Loucy (cell line): ENCODE results near the gene CPA3.

Experiments used
- H2AFZ ChIP-seq: fragments of 200-600 bp; sonication (generic); 2 replicates; pipeline ENCODE4 v1.6.0; 2016; ENCODE audit warnings: antibody characterized with exemption, mild to moderate bottlenecking, low read length, moderate library complexity
- H3F3A ChIP-seq: fragments of 200-600 bp; 2 replicates; pipeline ENCODE4 v1.6.0; 2016; ENCODE audit warnings: antibody characterized with exemption, low read depth, mild to moderate bottlenecking
- H3K27me3 ChIP-seq: fragments of 200-600 bp; sonication (generic); 2 replicates; pipeline ENCODE4 v1.6.1; 2014; ENCODE audit warnings: low read length, mild to moderate bottlenecking; ENCODE audit not compliant: insufficient read depth, poor library complexity, severe bottlenecking
- H3K36me3 ChIP-seq: fragments of 200-600 bp; sonication (generic); 2 replicates; pipeline ENCODE4 v1.6.1; 2016; ENCODE audit warnings: low read length; ENCODE audit not compliant: insufficient read depth
- H3K4me1 ChIP-seq: fragments of 200-600 bp; sonication (generic); 2 replicates; pipeline ENCODE4 v1.5.1; 2014; ENCODE audit warnings: low read length, mild to moderate bottlenecking; ENCODE audit not compliant: insufficient read depth, poor library complexity, severe bottlenecking
- H3K4me2 ChIP-seq: fragments of 200-600 bp; sonication (generic); 2 replicates; pipeline ENCODE4 v1.6.0; 2014; ENCODE audit warnings: antibody characterized with exemption, low read length, low read depth, mild to moderate bottlenecking; ENCODE audit not compliant: poor library complexity, severe bottlenecking
- H3K4me3 ChIP-seq: fragments of 200-600 bp; sonication (generic); 2 replicates; pipeline ENCODE4 v1.5.1; 2014; ENCODE audit warnings: low read length, mild to moderate bottlenecking, mixed read lengths; ENCODE audit not compliant: poor library complexity, severe bottlenecking
- H3K79me2 ChIP-seq: fragments of 200-600 bp; sonication (generic); 2 replicates; pipeline ENCODE4 v1.6.1; 2014; ENCODE audit warnings: low read length; ENCODE audit not compliant: insufficient read depth
- H3K9ac ChIP-seq: fragments of 200-600 bp; sonication (generic); 2 replicates; pipeline ENCODE4 v1.6.0; 2014; ENCODE audit warnings: mild to moderate bottlenecking, low read depth, low read length, moderate library complexity; ENCODE audit not compliant: poor library complexity, severe bottlenecking
- H3K9me2 ChIP-seq: fragments of 200-600 bp; sonication (generic); replicated peaks from 2 replicates; pipeline ENCODE4 v1.6.1; 2016; ENCODE audit warnings: low read depth, low read length, mixed read lengths
- H3K9me3 ChIP-seq: fragments of 200-600 bp; sonication (generic); 2 replicates; pipeline ENCODE4 v1.6.1; 2014; ENCODE audit warnings: mild to moderate bottlenecking, antibody characterized with exemption, low read length, low read depth; ENCODE audit not compliant: insufficient read depth
- H4K20me1 ChIP-seq: fragments of 200-600 bp; sonication (generic); 2 replicates; pipeline ENCODE4 v1.6.0; 2014; ENCODE audit warnings: antibody characterized with exemption, low read length, mild to moderate bottlenecking; ENCODE audit not compliant: insufficient read depth, poor library complexity, severe bottlenecking
- CTCF ChIP-seq: fragments of 200-600 bp; sonication (generic); conservative IDR thresholded peaks from 2 replicates; pipeline ENCODE4 v1.5.1; 2014; ENCODE audit warnings: mild to moderate bottlenecking, antibody characterized with exemption, low read length
- EZH2phosphoT487 ChIP-seq: fragments of 200-600 bp; IDR thresholded peaks from 2 replicates; pipeline ENCODE4 v1.6.1; 2018; ENCODE audit warnings: antibody characterized with exemption, mild to moderate bottlenecking, moderate library complexity, borderline replicate concordance

The CPA3 gene

GRCh38 chr3:148937467-148938255 is 72.6 kb downstream of the CPA3 start:
- H4K20me1 ChIP-seq = no peaks in the 10 kb centered on the region
- TF ChIP-seq EZH2phosphoT487 (no peak), CTCF (no peak)
- H3F3A ChIP-seq = no peaks in the 10 kb centered on the region
- H3K36me3 ChIP-seq = no peaks in the 10 kb centered on the region
- H3K9me2 ChIP-seq = no peaks in the 10 kb centered on the region
- H3K4me1 ChIP-seq = no peaks in the 10 kb centered on the region
- H3K4me2 ChIP-seq = no peak overlapping the region
- no peaks in the 10 kb centered on the region for H3K27me3 ChIP-seq
- no peaks in the 10 kb centered on the region for H3K79me2 ChIP-seq
- no peak overlapping the region for H2AFZ ChIP-seq
- no peaks in the 10 kb centered on the region for H3K9me3 ChIP-seq
- H3K4me3 ChIP-seq = no peak overlapping the region
- H3K9ac ChIP-seq = no peak overlapping the region

- TF ChIP-seq EZH2phosphoT487 (no peak), CTCF (no peak)
- H3K27me3 ChIP-seq = no peaks in the 10 kb centered on the region
- H3K79me2 ChIP-seq = no peaks in the 10 kb centered on the region
- H3K4me2 ChIP-seq = no peak overlapping the region
- H3K9me2 ChIP-seq = no peaks in the 10 kb centered on the region
- no peaks in the 10 kb centered on the region for H3K4me1 ChIP-seq
- H3K4me3 ChIP-seq = no peak overlapping the region
- no peaks in the 10 kb centered on the region for H3K36me3 ChIP-seq
- H3K9ac ChIP-seq = no peak overlapping the region
- no peaks in the 10 kb centered on the region for H3F3A ChIP-seq
- H2AFZ ChIP-seq = no peak overlapping the region
- no peaks in the 10 kb centered on the region for H3K9me3 ChIP-seq
- H4K20me1 ChIP-seq = no peaks in the 10 kb centered on the region
These were observed 73.2 kb downstream of the CPA3 start for GRCh38 chr3:148938306-148938705.

GRCh38 chr3:148938936-148939335 is 73.8 kb downstream of the CPA3 start:
- no peak overlapping the region for H2AFZ ChIP-seq
- no peaks in the 10 kb centered on the region for H3K4me1 ChIP-seq
- no peak overlapping the region for H3K4me3 ChIP-seq
- H3K36me3 ChIP-seq = no peaks in the 10 kb centered on the region
- H4K20me1 ChIP-seq = no peaks in the 10 kb centered on the region
- H3K79me2 ChIP-seq = no peaks in the 10 kb centered on the region
- H3K4me2 ChIP-seq = no peak overlapping the region
- no peaks in the 10 kb centered on the region for H3K9me2 ChIP-seq
- H3K9ac ChIP-seq = no peak overlapping the region
- H3F3A ChIP-seq = no peaks in the 10 kb centered on the region
- TF ChIP-seq CTCF (no peak), EZH2phosphoT487 (no peak)
- H3K9me3 ChIP-seq = no peaks in the 10 kb centered on the region
- H3K27me3 ChIP-seq = no peaks in the 10 kb centered on the region
